HG03139 (cell line): ENCODE results near the gene ECT2.
A peak's percentile ranks its signal among the peaks of the same experiment; 100 is the strongest.
"Not testable (repeated sequence)": the region's sequence is repeated elsewhere in the genome, so short reads cannot be mapped to it uniquely, and the experiment has no call there.

ENCODE experiments used
- ATAC-seq: cut with Tn5 transposase; IDR thresholded peaks from one replicate; pipeline ENCODE4 v1.9.1; 2021; ENCODE audit not compliant: unreplicated experiment

Gene ECT2

GRCh38 chr3:172803489-172803888, 53.0 kb downstream of the ECT2 start:
- ATAC-seq, result no peak

GRCh38 chr3:172804323-172804722, 53.8 kb downstream of the ECT2 start:
- no peak for ATAC-seq

- ATAC-seq, result no peak
These were observed 58.5 kb downstream of the ECT2 start for GRCh38 chr3:172808969-172809546.

GRCh38 chr3:172811099-172811498, 60.6 kb downstream of the ECT2 start:
- ATAC-seq, result no peak

- no peak for ATAC-seq
These were observed 62.9 kb downstream of the ECT2 start for GRCh38 chr3:172813462-172813861.

GRCh38 chr3:172814738-172815137, 64.2 kb downstream of the ECT2 start:
- no peak for ATAC-seq

- ATAC-seq, result no peak
These were observed 65.3 kb downstream of the ECT2 start for GRCh38 chr3:172815857-172816256.

GRCh38 chr3:172816281-172816680, 65.8 kb downstream of the ECT2 start:
- no peak for ATAC-seq

- ATAC-seq, result no peak
These were observed 66.4 kb downstream of the ECT2 start for GRCh38 chr3:172816968-172817367.

GRCh38 chr3:172820492-172820891, 70.0 kb downstream of the ECT2 start:
- ATAC-seq, result no peak

GRCh38 chr3:172824229-172824628, 73.7 kb downstream of the ECT2 start:
- no peak for ATAC-seq

GRCh38 chr3:172827231-172827630, 76.7 kb downstream of the ECT2 start:
- ATAC-seq, result not testable (repeated sequence)

GRCh38 chr3:172832983-172833382, 82.5 kb downstream of the ECT2 start:
- no peak for ATAC-seq

- peak; percentile 59 for ATAC-seq
These were observed 86.0 kb downstream of the ECT2 start for GRCh38 chr3:172836390-172836997.

GRCh38 chr3:172839679-172840078, 89.2 kb downstream of the ECT2 start:
- ATAC-seq, result no peak

- no peak for ATAC-seq
These were observed 89.9 kb downstream of the ECT2 start for GRCh38 chr3:172840463-172840862.

GRCh38 chr3:172840913-172841312, 90.4 kb downstream of the ECT2 start:
- ATAC-seq, result no peak

- ATAC-seq, result no peak
These were observed 93.9 kb downstream of the ECT2 start for GRCh38 chr3:172844428-172844827.

GRCh38 chr3:172846103-172846561, 95.6 kb downstream of the ECT2 start:
- peak; percentile 52 for ATAC-seq

GRCh38 chr3:172846706-172847105, 96.2 kb downstream of the ECT2 start:
- ATAC-seq, result no peak

- no peak for ATAC-seq
These were observed 96.8 kb downstream of the ECT2 start for GRCh38 chr3:172847292-172847691.

GRCh38 chr3:172848910-172849309, 98.4 kb downstream of the ECT2 start:
- no peak for ATAC-seq

GRCh38 chr3:172853005-172853404, 102.5 kb downstream of the ECT2 start:
- ATAC-seq, result no peak
